Measurements from ENCODE around the gene PELI2. TPM values are rescaled to one million over a fixed set of nuclear protein-coding genes. Genes with fewer than 3 reads are reported as not detected.
A peak's percentile ranks its signal among the peaks of the same experiment; 100 is the strongest.

Gene PELI2
- total and polyA plus RNA-seq, 3 donors from 2014 or later, result 14.5 to 32.5 (median 27.6) TPM

- H3K4me3 ChIP-seq, result no peak overlapping the region
- H3K36me3 ChIP-seq (ENCODE audit: low read depth, missing control alignments), result no peaks in the 10 kb centered on the region
- no peaks in the 10 kb centered on the region for H3K27me3 ChIP-seq
- TF ChIP-seq CTCF (IDR thresholded peaks at IDR 0.05) (no peak), POLR2A (IDR thresholded peaks at IDR 0.05) (no peak)
- intact Hi-C loops (cut with DNase I; ENCODE audit: low total_unique reads), result no loop called here
- peaks cover 20% of the 10 kb centered on the region for H3K4me1 ChIP-seq
- no peak for DNase-seq
- H3K9me3 ChIP-seq, result no peaks in the 10 kb centered on the region
- 84 to 95% methylated on average over 3 of the region's 3 CpGs for WGBS, 2 donors
- H3K27ac ChIP-seq, result no peak overlapping the region
These were observed 97.0 kb downstream of the PELI2 start for GRCh38 chr14:56215180-56215579.

- Histone ChIP-seq H3K27me3 (no peaks in the 10 kb centered on the region), H3K9me3 (no peaks in the 10 kb centered on the region), H3K4me3 (no peak overlapping the region), H3K4me1 (peaks cover 31% of the 10 kb centered on the region), H3K27ac (no peak overlapping the region), H3K36me3 (ENCODE audit: low read depth, missing control alignments) (no peaks in the 10 kb centered on the region)
- intact Hi-C loops (cut with DNase I; ENCODE audit: low total_unique reads), result no loop called here
- 29 to 33% methylated on average over 5 of the region's 5 CpGs for WGBS, 2 donors
- peak; percentile 76 for DNase-seq
- no peak for TF ChIP-seq CTCF (IDR thresholded peaks at IDR 0.05)
These were observed 98.6 kb downstream of the PELI2 start for GRCh38 chr14:56216626-56217379.

GRCh38 chr14:56217380-56218045 lies 99.3 kb downstream of the PELI2 start:
- intact Hi-C loops (cut with DNase I; ENCODE audit: low total_unique reads), result no loop called here
- no peaks in the 10 kb centered on the region for H3K27me3 ChIP-seq
- H3K36me3 ChIP-seq (ENCODE audit: low read depth, missing control alignments), result no peaks in the 10 kb centered on the region
- DNase-seq, result no peak
- 43 to 54% methylated on average over 7 of the region's 7 CpGs for WGBS, 2 donors
- no peak for TF ChIP-seq CTCF (IDR thresholded peaks at IDR 0.05)
- H3K27ac ChIP-seq, result no peak overlapping the region
- peaks cover 31% of the 10 kb centered on the region for H3K4me1 ChIP-seq
- no peak overlapping the region for H3K4me3 ChIP-seq
- H3K9me3 ChIP-seq, result no peaks in the 10 kb centered on the region

GRCh38 chr14:56219666-56220413 lies 101.6 kb downstream of the PELI2 start:
- 51 to 54% methylated on average over 7 of the region's 7 CpGs for WGBS, 2 donors
- no peaks in the 10 kb centered on the region for H3K9me3 ChIP-seq
- TF ChIP-seq POLR2A (IDR thresholded peaks at IDR 0.05), result no peak
- no peak for TF ChIP-seq CTCF (IDR thresholded peaks at IDR 0.05)
- no peak overlapping the region for H3K4me3 ChIP-seq
- intact Hi-C loops (cut with DNase I; ENCODE audit: low total_unique reads), result no loop called here
- H3K27me3 ChIP-seq, result no peaks in the 10 kb centered on the region
- peak overlapping the region in 1 of 2 donors; percentile 32 for H3K27ac ChIP-seq
- no peaks in the 10 kb centered on the region for H3K36me3 ChIP-seq (ENCODE audit: low read depth, missing control alignments)
- peaks cover 31% of the 10 kb centered on the region for H3K4me1 ChIP-seq
- no peak for DNase-seq

All from testis (tissue), 3 donors.